Transverse colon (tissue), 4 donors: ENCODE results near the gene IMMT. TPM values are rescaled to one million over a fixed set of nuclear protein-coding genes. Genes with fewer than 3 reads are reported as not detected.

Source experiments
- DNase-seq: peaks from one replicate; pipeline ENCODE4 v3.0.0-alpha.2; 2019
- H3K27ac ChIP-seq, 4 donors: fragments of 200-600 bp; sonication (generic); 2 replicates each; pipeline ENCODE4 v1.5.1; 2016 to 2018; ENCODE audit warnings: inconsistent platforms in 4 of 4
- H3K27me3 ChIP-seq: fragments of 200-600 bp; sonication (generic); 2 replicates; pipeline ENCODE4 v1.5.1; 2017; ENCODE audit warnings: inconsistent platforms
- H3K36me3 ChIP-seq, 4 donors: fragments of 200-600 bp; sonication (generic); 2 replicates each; pipeline ENCODE4 v1.5.1; 2017 to 2019; ENCODE audit warnings: inconsistent platforms in 4 of 4
- H3K4me1 ChIP-seq, 4 donors: fragments of 200-600 bp; sonication (generic); 2 replicates each; pipeline ENCODE4 v1.5.1; 2017 to 2020; ENCODE audit warnings: inconsistent platforms in 4 of 4
- H3K4me3 ChIP-seq, 4 donors: fragments of 200-600 bp; sonication (generic); 1 replicate in 1 of 4; 2 replicates in 3 of 4; pipeline versions ENCODE4 v1.5.1 to v1.6.1; 2017 to 2019; ENCODE audit warnings: inconsistent platforms in 4 of 4
- H3K9me3 ChIP-seq, 2 donors: fragments of 200-600 bp; sonication (generic); 2 replicates each; pipeline ENCODE4 v1.5.1; 2017 to 2019; ENCODE audit warnings: inconsistent platforms in 2 of 2
- EP300 ChIP-seq: sonication (generic); formaldehyde crosslinking; IDR thresholded peaks from one replicate; pipeline ENCODE4 v1.6.1; 2017; ENCODE audit warnings: antibody characterized with exemption, low read depth
- POLR2A ChIP-seq: fragments of 450-650 bp; IDR thresholded peaks from one replicate; pipeline ENCODE4 v1.6.1; 2016; ENCODE audit warnings: antibody characterized with exemption, mild to moderate bottlenecking, moderate library complexity
- POLR2AphosphoS5 ChIP-seq, 3 donors: sonication (generic); formaldehyde crosslinking; IDR thresholded peaks; one replicate each; pipeline ENCODE4 v1.6.1; 2016; ENCODE audit warnings: antibody characterized with exemption in 3 of 3
- WGBS, 2 donors: methylation state at CpG; one replicate each; pipeline ENCODE4 v1.1.5; 2018; ENCODE audit warnings: low coverage in 1 of 2; 5-methylcytosine and 5-hydroxymethylcytosine counted together
- in situ Hi-C, 4 donors: fragments of 200-750 bp; cut with MboI; loops; one replicate each; pipeline versions ENCODE4 v1.15.0 to v1.15.1; 2017; ENCODE audit warnings: low sequenced_read_pairs in 3 of 4, low pct_ligation_motif_present in 1 of 4, low pct_unique_long_range_greater_than_20kb in 1 of 4
- intact Hi-C: fragments of 100-400 bp; cut with DNase I; formaldehyde crosslinking; loops from one replicate; pipeline ENCODE4 v1.15.1; 2023; ENCODE audit warnings: low total_unique reads
- total RNA-seq, 4 donors: library from RNA; depleted of rRNA; stranded (reverse); fragments of >200 nt; gene quantifications; one replicate each; pipeline ENCODE4 v1.1.0, GENCODE V29; 2016
- TF ChIP-seq, protein P1 (sequence below), 5 experiments: fragments of 200-600 bp in 3 of 5; fragments of 450-650 bp in 2 of 5; sonication (generic) in 3 of 5; IDR thresholded peaks; 1 replicate in 2 of 5; 2 replicates in 3 of 5; pipeline ENCODE4 v1.5.1; 2016 to 2017; ENCODE audit warnings: antibody characterized with exemption in 5 of 5, inconsistent platforms in 3 of 5, mild to moderate bottlenecking in 2 of 5, moderate library complexity in 1 of 5

IMMT gene
- total RNA-seq, 4 donors from 2014 or later: 44.4 to 149 (median 85.8) TPM

DNA sequence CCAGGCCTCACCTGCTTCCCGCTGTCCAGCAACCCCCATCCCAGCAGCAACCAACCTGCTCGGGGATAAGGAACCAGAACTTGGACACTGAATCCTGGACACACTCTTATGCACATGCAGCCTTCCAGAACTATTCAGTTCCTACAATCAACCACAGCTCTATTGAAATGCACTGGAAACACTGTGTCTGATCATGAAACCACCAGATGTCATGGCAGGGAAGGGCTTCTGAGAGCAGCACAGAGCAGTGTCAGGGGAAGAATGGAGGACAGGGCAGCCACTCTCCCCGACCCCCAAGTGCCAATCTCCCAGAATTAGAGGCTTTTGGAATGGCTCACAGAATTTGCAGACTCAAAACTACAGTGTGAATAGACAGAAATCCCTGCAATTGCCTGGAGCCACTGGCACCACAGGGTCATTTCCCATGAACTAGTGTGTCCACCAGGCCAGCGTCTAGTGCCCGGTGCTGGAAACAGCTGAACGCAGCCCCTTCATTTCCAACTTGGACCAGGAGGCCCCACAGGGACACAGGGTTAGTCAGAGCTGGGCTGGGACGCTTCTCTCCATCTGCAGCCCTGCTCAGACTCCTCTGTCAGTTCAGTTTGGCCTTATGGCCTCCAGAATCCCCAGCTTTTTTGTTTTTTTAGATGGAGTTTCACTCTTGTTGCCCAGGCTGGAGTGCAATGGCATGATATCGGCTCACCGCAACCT lies 29.5 kb upstream of the IMMT start:
- H3K36me3 ChIP-seq: no peaks in the 10 kb centered on the region
- intact Hi-C loops: loop anchor here (10.0 kb wide), 1 partner anchor 110 kb away; the partner anchor contains the start of gene REEP1
- no peaks in the 10 kb centered on the region for H3K27me3 ChIP-seq
- in situ Hi-C loops: loop anchor here in 3 of 4 donors (10.0 to 25.0 kb wide), 3 partner anchors 138 to 220 kb away; partner anchors contain the start of gene KDM3A (in 1 of the 3)
- H3K27ac ChIP-seq: peak overlapping the region; percentile 51 to 87 (median 76)
- no peak overlapping the region for H3K4me3 ChIP-seq
- peaks cover 4 to 24% (median 18%) of the 10 kb centered on the region in 4 donors for H3K4me1 ChIP-seq
- WGBS, 2 donors: 70 to 78% methylated on average over 2 to 9 of the region's 9 CpGs
- no peaks in the 10 kb centered on the region for H3K9me3 ChIP-seq
- TF ChIP-seq, protein P1, sequence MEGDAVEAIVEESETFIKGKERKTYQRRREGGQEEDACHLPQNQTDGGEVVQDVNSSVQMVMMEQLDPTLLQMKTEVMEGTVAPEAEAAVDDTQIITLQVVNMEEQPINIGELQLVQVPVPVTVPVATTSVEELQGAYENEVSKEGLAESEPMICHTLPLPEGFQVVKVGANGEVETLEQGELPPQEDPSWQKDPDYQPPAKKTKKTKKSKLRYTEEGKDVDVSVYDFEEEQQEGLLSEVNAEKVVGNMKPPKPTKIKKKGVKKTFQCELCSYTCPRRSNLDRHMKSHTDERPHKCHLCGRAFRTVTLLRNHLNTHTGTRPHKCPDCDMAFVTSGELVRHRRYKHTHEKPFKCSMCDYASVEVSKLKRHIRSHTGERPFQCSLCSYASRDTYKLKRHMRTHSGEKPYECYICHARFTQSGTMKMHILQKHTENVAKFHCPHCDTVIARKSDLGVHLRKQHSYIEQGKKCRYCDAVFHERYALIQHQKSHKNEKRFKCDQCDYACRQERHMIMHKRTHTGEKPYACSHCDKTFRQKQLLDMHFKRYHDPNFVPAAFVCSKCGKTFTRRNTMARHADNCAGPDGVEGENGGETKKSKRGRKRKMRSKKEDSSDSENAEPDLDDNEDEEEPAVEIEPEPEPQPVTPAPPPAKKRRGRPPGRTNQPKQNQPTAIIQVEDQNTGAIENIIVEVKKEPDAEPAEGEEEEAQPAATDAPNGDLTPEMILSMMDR (IDR thresholded peaks at IDR 0.05): no peak
- TF ChIP-seq POLR2AphosphoS5 (IDR thresholded peaks at IDR 0.05) (no peak), POLR2A (no peak), EP300 (no peak)
- no peak for DNase-seq

DNA sequence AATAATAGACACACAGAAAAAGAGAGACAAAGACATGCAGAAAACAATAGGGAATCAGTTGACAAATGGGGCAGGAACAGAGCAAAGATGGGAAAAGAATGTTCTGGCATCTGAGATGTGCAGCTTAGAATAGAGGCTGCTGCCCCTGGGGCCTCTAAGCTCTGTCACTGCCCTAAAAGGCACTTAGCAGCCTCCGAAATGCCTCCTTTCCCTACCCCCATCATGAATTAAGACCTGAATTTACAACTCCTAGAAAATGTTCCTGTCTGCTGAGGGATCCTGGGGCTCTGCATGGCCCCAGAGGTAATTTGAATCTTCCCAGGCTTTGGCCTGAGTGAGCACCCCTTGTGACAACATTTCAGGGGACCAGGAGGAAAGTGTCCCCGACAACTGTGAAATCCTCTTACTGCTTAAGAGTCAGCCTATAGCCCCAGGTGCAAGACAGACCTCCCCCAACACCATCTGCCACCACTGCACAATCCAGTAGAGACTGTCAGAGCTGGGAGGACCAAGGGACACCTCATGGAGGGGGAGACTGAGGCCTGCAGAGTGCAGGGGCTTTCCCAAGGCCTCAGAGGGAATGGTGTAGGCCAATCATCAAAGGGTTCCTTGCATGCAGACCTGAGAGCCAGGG lies 28.8 kb upstream of the IMMT start:
- Histone ChIP-seq H3K4me3 (no peak overlapping the region), H3K36me3 (no peaks in the 10 kb centered on the region), H3K4me1 (peaks cover 4 to 24% (median 18%) of the 10 kb centered on the region in 4 donors), H3K27ac (peak overlapping the region; percentile 51 to 87 (median 76)), H3K9me3 (no peaks in the 10 kb centered on the region), H3K27me3 (no peaks in the 10 kb centered on the region)
- in situ Hi-C loops (loop anchor here in 2 of 4 donors (10.0 to 25.0 kb wide), 3 partner anchors 138 to 221 kb away; partner anchors contain the start of gene KDM3A (in 1 of the 2)), intact Hi-C loops (loop anchor here (10.0 kb wide), 1 partner anchor 111 kb away; the partner anchor contains the start of gene REEP1)
- no peak for DNase-seq
- TF ChIP-seq, protein P1 (IDR thresholded peaks at IDR 0.05): no peak
- no peak for TF ChIP-seq EP300
- no peak for TF ChIP-seq POLR2A
- TF ChIP-seq POLR2AphosphoS5 (IDR thresholded peaks at IDR 0.05): no peak
- WGBS, 2 donors: 80 to 86% methylated on average over 1 to 2 of the region's 2 CpGs

DNA sequence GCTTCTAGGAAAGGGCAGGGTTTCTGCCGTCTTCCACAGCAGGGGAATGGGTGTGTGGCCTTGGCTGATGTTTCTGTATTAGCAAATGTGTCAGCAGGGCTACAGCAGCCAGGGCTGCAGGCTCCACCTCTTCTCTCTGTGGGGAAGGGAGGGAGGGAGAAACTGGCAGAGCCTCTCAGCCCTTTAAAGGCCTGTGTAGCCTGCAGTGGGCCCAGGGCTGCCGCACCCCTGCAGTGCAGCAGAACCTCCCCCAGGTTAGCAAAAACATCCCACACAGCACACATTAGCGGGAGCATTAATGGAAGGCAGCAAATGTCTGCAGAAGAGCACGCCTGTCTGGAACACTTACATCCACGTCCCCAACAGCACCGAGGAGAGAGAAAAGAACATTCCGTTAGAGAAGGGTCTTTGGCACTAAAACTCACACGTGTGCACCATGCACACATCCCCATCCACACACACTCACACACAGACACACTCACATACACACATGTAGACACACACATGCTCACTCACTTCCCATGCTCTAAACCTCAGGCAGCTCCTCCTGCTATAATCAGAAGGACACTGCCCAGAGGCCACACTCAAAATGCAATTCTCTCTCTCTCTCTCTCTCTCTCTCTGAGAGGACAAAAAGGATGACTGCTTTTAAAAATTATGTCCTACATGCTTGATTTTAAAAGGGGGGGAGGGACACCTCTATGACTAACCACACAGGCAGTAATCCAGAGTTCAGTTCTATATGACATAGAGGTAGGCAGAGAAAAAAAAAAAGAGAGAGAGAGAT lies 28.1 kb upstream of the IMMT start:
- in situ Hi-C loops: loop anchor here in 2 of 4 donors (10.0 to 25.0 kb wide), 3 partner anchors 139 to 221 kb away; partner anchors contain the start of gene KDM3A (in 1 of the 2)

GRCh38 chr2:86221066-86221684 lies 25.9 kb upstream of the IMMT start:
- DNase-seq: peak; percentile 52
- TF ChIP-seq EP300: no peak
- no peak for TF ChIP-seq POLR2A
- no peak for TF ChIP-seq POLR2AphosphoS5 (IDR thresholded peaks at IDR 0.05)
- TF ChIP-seq, protein P1 (IDR thresholded peaks at IDR 0.05): peak; percentile 68 to 93 (median 87)
- H3K4me3 ChIP-seq: no peak overlapping the region
- peaks cover 4 to 28% (median 18%) of the 10 kb centered on the region in 4 donors for H3K4me1 ChIP-seq
- 45% methylated on average over 5 of the region's 5 CpGs; no CpG with 5 or more reads in 1 of the 2 donors for WGBS, 2 donors
- no peaks in the 10 kb centered on the region for H3K27me3 ChIP-seq
- in situ Hi-C loops (loop anchor here in 2 of 4 donors (10.0 to 25.0 kb wide), 3 partner anchors 141 to 224 kb away; partner anchors contain the start of gene KDM3A (in 1 of the 2)), intact Hi-C loops (loop anchor here (2.0 to 10.0 kb wide), 2 partner anchors 114 to 148 kb away; partner anchors contain the start of gene REEP1)
- no peaks in the 10 kb centered on the region for H3K9me3 ChIP-seq
- H3K27ac ChIP-seq: peak overlapping the region in 3 of 4 donors; percentile 75 to 87 (median 78)
- H3K36me3 ChIP-seq: no peaks in the 10 kb centered on the region

More for the DNA sequence above, 28.1 kb upstream of the IMMT start:
- peak overlapping the region; percentile 51 to 87 (median 76) for H3K27ac ChIP-seq
- no peaks in the 10 kb centered on the region for H3K9me3 ChIP-seq
- H3K27me3 ChIP-seq: no peaks in the 10 kb centered on the region
- H3K4me1 ChIP-seq: peaks cover 4 to 24% (median 18%) of the 10 kb centered on the region in 4 donors
- no peak overlapping the region for H3K4me3 ChIP-seq
- no peaks in the 10 kb centered on the region for H3K36me3 ChIP-seq
- peak in 2 of 3 donors; percentile 19 to 20 for TF ChIP-seq POLR2AphosphoS5 (IDR thresholded peaks at IDR 0.05)
- no peak for TF ChIP-seq POLR2A
- peak; percentile 25 for DNase-seq
- 56% methylated on average over 8 of the region's 8 CpGs; no CpG with 5 or more reads in 1 of the 2 donors for WGBS, 2 donors
- intact Hi-C loops: loop anchor here (10.0 kb wide), 1 partner anchor 111 kb away; the partner anchor contains the start of gene REEP1
